Caco-2 (cell line): Measurements from ENCODE around the gene SEBOX. TPM values are rescaled to one million over a fixed set of nuclear protein-coding genes. Genes with fewer than 3 reads are reported as not detected.

ENCODE experiments used
- BruUV-seq: library from RNA; stranded (reverse); fragments of 400-500 nt; replicated peaks from 2 replicates; lab custom pipeline; 2021; lab: Mats Ljungman, UMichigan
- CTCF ChIA-PET: fragments of 300-600 bp; sonication (Branson Sonifier 250); formaldehyde crosslinking; loops from one replicate; lab custom pipeline; 2022; ENCODE audit warnings: antibody characterized with exemption; lab: Charles Lee
- POLR2A ChIA-PET: fragments of 300-600 bp; sonication (Branson Sonifier 250); formaldehyde crosslinking; loops from one replicate; lab custom pipeline; 2022; ENCODE audit warnings: antibody characterized with exemption; lab: Charles Lee
- DNase-seq, 2 experiments: peaks; one replicate each; pipeline versions ENCODE4 v3.0.0 to v3.0.0-alpha.2; 2020 to 2022
- H3K27me3 ChIP-seq: replicated peaks from 2 replicates; pipeline ENCODE4 v1.6.0; 2011; ENCODE audit warnings: low read length; ENCODE audit not compliant: control insufficient read depth, insufficient read depth
- H3K36me3 ChIP-seq: 2 replicates; pipeline ENCODE4 v1.5.1; 2011; ENCODE audit warnings: low read length; ENCODE audit not compliant: control insufficient read depth, insufficient read depth
- H3K4me1 ChIP-seq: fragments of 250-450 bp; sonication (Bioruptor Pico); 2 replicates; pipeline ENCODE4 v1.5.1; 2020; ENCODE audit warnings: mild to moderate bottlenecking
- H3K4me3 ChIP-seq: 2 replicates; pipeline ENCODE4 v1.5.1; 2011; ENCODE audit warnings: low read depth, mild to moderate bottlenecking, control low read depth, low read length
- H3K9me3 ChIP-seq: fragments of 250-450 bp; sonication (Bioruptor Pico); 2 replicates; pipeline ENCODE4 v1.5.1; 2020; ENCODE audit warnings: mild to moderate bottlenecking, moderate library complexity
- H3K27ac Mint-ChIP-seq: one replicate; pipeline ENCODE4 v1.8.0; 2022; ENCODE audit warnings: mixed read lengths; ENCODE audit not compliant: unreplicated experiment
- H3K27me3 Mint-ChIP-seq: one replicate; pipeline ENCODE4 v1.8.0; 2022; ENCODE audit warnings: mixed read lengths; ENCODE audit not compliant: insufficient read depth, unreplicated experiment
- H3K36me3 Mint-ChIP-seq: one replicate; pipeline ENCODE4 v1.8.0; 2022; ENCODE audit warnings: mild to moderate bottlenecking, mixed read lengths; ENCODE audit not compliant: insufficient read depth, unreplicated experiment
- H3K4me1 Mint-ChIP-seq: one replicate; pipeline ENCODE4 v1.8.0; 2022; ENCODE audit warnings: low read depth, mixed read lengths; ENCODE audit not compliant: unreplicated experiment
- H3K4me3 Mint-ChIP-seq: one replicate; pipeline ENCODE4 v1.8.0; 2022; ENCODE audit warnings: mild to moderate bottlenecking, moderate library complexity, mixed read lengths; ENCODE audit not compliant: unreplicated experiment
- H3K9me3 Mint-ChIP-seq: one replicate; pipeline ENCODE4 v1.8.0; 2022; ENCODE audit warnings: mixed read lengths; ENCODE audit not compliant: unreplicated experiment
- CTCF ChIP-seq, 2 experiments: fragments of 200-600 bp in 1 of 2; IDR thresholded peaks; 1 replicate in 1 of 2; 2 replicates in 1 of 2; pipeline versions ENCODE4 v1.5.1 to v1.8.0; 2011 to 2022; ENCODE audit warnings: antibody characterized with exemption in 1 of 2, control low read depth in 1 of 2, inconsistent platforms in 1 of 2, low read depth in 1 of 2, low read length in 1 of 2, mild to moderate bottlenecking in 1 of 2, moderate library complexity in 1 of 2; ENCODE audit not compliant: insufficient read depth in 1 of 2, severe bottlenecking in 1 of 2, unreplicated experiment in 1 of 2
- intact Hi-C: fragments of 100-400 bp; cut with micrococcal nuclease; formaldehyde crosslinking; loops from one replicate; pipeline ENCODE4 v1.10.0; 2022; ENCODE audit not compliant: unreplicated experiment
- total RNA-seq: library from RNA; stranded (reverse); gene quantifications from 2 replicates; pipeline ENCODE4 v1.2.3, GENCODE V29; 2022

SEBOX gene
- total RNA-seq, 1 experiment from 2014 or later = not detected

- peaks cover 30% of the 10 kb centered on the region for H3K36me3 Mint-ChIP-seq
- no TSS peak for BruUV-seq
These were observed 42.9 kb upstream of the SEBOX start for GRCh38 chr17:28407974-28408306.

GRCh38 chr17:28407130-28407973, 42.4 kb upstream of the SEBOX start:
- intact Hi-C loops = loop anchor here (1.0 to 10.0 kb wide), 3 partner anchors 9 to 173 kb away; no protein-coding TSS in a partner anchor
- H3K4me3 Mint-ChIP-seq = peak overlapping the region; percentile 90
- peak; percentile 80 to 96 for DNase-seq
- TF ChIP-seq CTCF (IDR thresholded peaks at IDR 0.05; ENCODE audit: insufficient read depth in 1 of 2, low read depth in 1 of 2, low read length in 1 of 2, severe bottlenecking in 1 of 2, unreplicated experiment in 1 of 2) = peak; percentile 49 to 59
- peaks cover 36% of the 10 kb centered on the region for H3K36me3 Mint-ChIP-seq
- H3K9me3 Mint-ChIP-seq = no peaks in the 10 kb centered on the region
- no TSS peak for BruUV-seq
- no peak overlapping the region for H3K4me3 ChIP-seq
- peaks cover 52% of the 10 kb centered on the region for H3K4me1 ChIP-seq
- POLR2A ChIA-PET = interaction anchor here (0.5 to 4.6 kb wide), 9 partner anchors 9 to 72 kb away, joined by 4 to 40 read pairs (median 9); partner anchors contain the start of genes IFT20, POLDIP2, TNFAIP1 and VTN
- H3K9me3 ChIP-seq = no peaks in the 10 kb centered on the region
- peaks cover 31% of the 10 kb centered on the region for H3K4me1 Mint-ChIP-seq
- H3K27me3 Mint-ChIP-seq = no peaks in the 10 kb centered on the region
- peak overlapping the region; percentile 72 for H3K27ac Mint-ChIP-seq
- CTCF ChIA-PET = interaction anchor here (0.6 to 3.0 kb wide), 10 partner anchors 8 to 527 kb away, joined by 3 to 40 read pairs (median 4); partner anchors contain the start of genes IFT20, SLC13A2, TNFAIP1 and VTN
- H3K27me3 ChIP-seq = no peaks in the 10 kb centered on the region
- H3K36me3 ChIP-seq = peaks cover 8% of the 10 kb centered on the region

More at GRCh38 chr17:28407974-28408306, 42.9 kb upstream of the SEBOX start:
- peak in 1 of 2 experiments; percentile 86 for DNase-seq
- no peaks in the 10 kb centered on the region for H3K9me3 Mint-ChIP-seq
- H3K9me3 ChIP-seq = no peaks in the 10 kb centered on the region
- ChIA-PET POLR2A (interaction anchor here (1.2 to 4.6 kb wide), 8 partner anchors 10 to 72 kb away, joined by 4 to 40 read pairs (median 10); partner anchors contain the start of genes IFT20, POLDIP2, TNFAIP1 and VTN), CTCF (interaction anchor here (0.6 to 3.0 kb wide), 10 partner anchors 8 to 528 kb away, joined by 3 to 40 read pairs (median 4); partner anchors contain the start of genes IFT20, SLC13A2, TNFAIP1 and VTN)
- H3K36me3 ChIP-seq = peaks cover 6% of the 10 kb centered on the region
- H3K4me1 Mint-ChIP-seq = peaks cover 31% of the 10 kb centered on the region
- peak overlapping the region; percentile 72 for H3K27ac Mint-ChIP-seq
- no peak overlapping the region for H3K4me3 ChIP-seq
- H3K27me3 ChIP-seq = no peaks in the 10 kb centered on the region
- peaks cover 52% of the 10 kb centered on the region for H3K4me1 ChIP-seq
- H3K27me3 Mint-ChIP-seq = no peaks in the 10 kb centered on the region
- intact Hi-C loops = loop anchor here (1.0 to 10.0 kb wide), 3 partner anchors 8 to 173 kb away; no protein-coding TSS in a partner anchor
- H3K4me3 Mint-ChIP-seq = peak overlapping the region; percentile 90
- no peak for TF ChIP-seq CTCF (IDR thresholded peaks at IDR 0.05; ENCODE audit: insufficient read depth in 1 of 2, low read depth in 1 of 2, low read length in 1 of 2, severe bottlenecking in 1 of 2, unreplicated experiment in 1 of 2)

GRCh38 chr17:28406473-28406814, 41.4 kb upstream of the SEBOX start:
- TF ChIP-seq CTCF (IDR thresholded peaks at IDR 0.05; ENCODE audit: insufficient read depth in 1 of 2, low read depth in 1 of 2, low read length in 1 of 2, severe bottlenecking in 1 of 2, unreplicated experiment in 1 of 2) = no peak
- BruUV-seq = TSS peak; percentile 77
- Mint-ChIP-seq H3K36me3 (peaks cover 45% of the 10 kb centered on the region), H3K27me3 (no peaks in the 10 kb centered on the region), H3K9me3 (no peaks in the 10 kb centered on the region), H3K4me1 (peaks cover 31% of the 10 kb centered on the region), H3K27ac (peak overlapping the region; percentile 72), H3K4me3 (peak overlapping the region; percentile 90)
- intact Hi-C loops = loop anchor here (1.0 to 10.0 kb wide), 5 partner anchors 8 to 172 kb away; partner anchors contain the start of gene POLDIP2
- POLR2A ChIA-PET = interaction anchor here (0.5 to 4.6 kb wide), 3 partner anchors 11 to 71 kb away, joined by 4 to 40 read pairs (median 18); partner anchors contain the start of genes IFT20, POLDIP2 and TNFAIP1
- Histone ChIP-seq H3K4me1 (peaks cover 52% of the 10 kb centered on the region), H3K27me3 (no peaks in the 10 kb centered on the region), H3K4me3 (peak overlapping the region; percentile 78), H3K36me3 (peaks cover 13% of the 10 kb centered on the region), H3K9me3 (no peaks in the 10 kb centered on the region)
- CTCF ChIA-PET = interaction anchor here (2.2 to 3.0 kb wide), 3 partner anchors 10 to 60 kb away, joined by 10 to 40 read pairs (median 11); partner anchors contain the start of gene VTN
- DNase-seq = no peak
